ENCODE results near the gene CHST2. TPM values are rescaled to one million over a fixed set of nuclear protein-coding genes. Genes with fewer than 3 reads are reported as not detected.

CHST2 gene
- total RNA-seq, 6 donors from 2014 or later: 2.1 to 12.8 (median 11.7) TPM

GRCh38 chr3:143145906-143146305 lies 26.3 kb downstream of the CHST2 start:
- no peaks in the 10 kb centered on the region for H3K4me1 ChIP-seq
- WGBS, 2 donors: 76% methylated on average over 4 of the region's 4 CpGs

DNA sequence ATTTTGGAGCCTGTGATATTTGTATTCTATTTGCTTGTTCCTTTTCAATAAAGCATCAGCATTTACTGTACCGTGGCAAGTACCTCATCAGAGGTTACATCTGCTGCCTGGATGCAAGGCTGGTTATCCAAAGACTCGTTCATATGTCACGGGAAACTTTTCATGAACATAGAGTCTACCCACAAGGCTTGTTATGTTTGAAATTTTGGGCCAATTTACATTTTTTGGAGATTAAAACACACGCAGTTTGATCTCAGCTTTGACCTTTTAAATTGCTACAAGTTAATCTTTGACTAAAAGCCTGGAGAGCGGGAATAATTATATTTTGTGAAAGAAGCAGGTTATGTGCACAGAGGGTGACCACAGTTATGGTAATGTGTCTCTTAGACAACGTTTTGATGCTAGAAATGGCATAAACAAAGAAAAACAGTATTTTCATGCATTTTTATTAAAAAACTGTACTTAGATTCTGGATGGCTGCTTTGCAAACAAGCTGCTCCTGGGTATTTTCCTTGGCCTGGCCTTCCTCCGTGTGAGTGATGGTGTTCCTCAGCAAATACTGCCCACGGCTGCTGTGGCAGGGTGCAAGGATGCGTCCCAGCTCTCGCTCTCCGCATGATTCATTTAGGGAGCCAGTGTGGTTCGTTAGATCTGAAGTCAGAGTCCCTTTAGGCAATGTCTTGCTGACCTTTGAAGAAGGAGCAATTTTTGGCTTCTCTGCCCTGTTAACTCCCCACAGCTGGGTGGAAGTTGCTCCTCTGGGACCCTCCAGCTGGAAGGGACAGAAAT lies 27.1 kb downstream of the CHST2 start:
- Histone ChIP-seq H3K36me3 (no peaks in the 10 kb centered on the region), H3K27ac (no peak overlapping the region), H3K27me3 (no peaks in the 10 kb centered on the region), H3K4me3 (no peak overlapping the region), H3K9me3 (no peaks in the 10 kb centered on the region), H3K4me1 (no peaks in the 10 kb centered on the region)
- TF ChIP-seq POLR2A (IDR thresholded peaks at IDR 0.05) (no peak), CTCF (IDR thresholded peaks at IDR 0.05) (no peak), EP300 (IDR thresholded peaks at IDR 0.05) (no peak)
- DNase-seq: no peak
- no peak for ATAC-seq (ENCODE audit: low FRiP score in 2 of 2)
- 76 to 80% methylated on average over 12 of the region's 12 CpGs for WGBS, 2 donors

More at GRCh38 chr3:143145906-143146305, 26.3 kb downstream of the CHST2 start:
- H3K27ac ChIP-seq: no peak overlapping the region
- H3K27me3 ChIP-seq: no peaks in the 10 kb centered on the region
- ATAC-seq (ENCODE audit: low FRiP score in 2 of 2): no peak
- TF ChIP-seq CTCF (IDR thresholded peaks at IDR 0.05): no peak
- TF ChIP-seq EP300 (IDR thresholded peaks at IDR 0.05): no peak
- TF ChIP-seq POLR2AphosphoS5 (IDR thresholded peaks at IDR 0.05): no peak
- TF ChIP-seq POLR2A (IDR thresholded peaks at IDR 0.05): no peak
- no peak overlapping the region for H3K4me3 ChIP-seq
- no peaks in the 10 kb centered on the region for H3K36me3 ChIP-seq
- DNase-seq: no peak
- H3K9me3 ChIP-seq: no peaks in the 10 kb centered on the region

DNA sequence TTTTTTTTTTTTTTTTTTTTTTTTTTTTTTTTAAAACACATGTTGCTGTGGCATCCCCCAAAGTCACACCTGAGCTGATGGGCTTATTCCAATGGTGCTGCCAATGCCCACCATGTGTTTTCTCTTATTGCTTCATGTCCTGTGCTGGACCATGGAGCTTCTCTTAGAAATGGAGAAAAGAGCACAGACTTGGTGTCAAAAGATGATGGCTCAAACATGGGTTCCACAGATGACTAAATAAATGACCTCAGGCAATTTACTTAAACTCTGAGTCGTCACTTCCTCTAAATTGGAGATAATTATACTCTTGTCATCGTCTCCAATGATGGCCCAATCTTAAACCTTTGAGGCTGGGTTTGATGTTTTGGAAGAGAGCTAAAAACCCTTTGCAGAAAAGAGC lies 28.1 kb downstream of the CHST2 start:
- H3K4me3 ChIP-seq: no peak overlapping the region
- H3K27ac ChIP-seq: no peak overlapping the region
- DNase-seq: no peak
- ATAC-seq (ENCODE audit: low FRiP score in 2 of 2): no peak
- H3K9me3 ChIP-seq: no peaks in the 10 kb centered on the region
- no peaks in the 10 kb centered on the region for H3K36me3 ChIP-seq
- WGBS, 2 donors: 74 to 79% methylated on average over 2 of the region's 2 CpGs
- no peak for TF ChIP-seq POLR2AphosphoS5 (IDR thresholded peaks at IDR 0.05)
- TF ChIP-seq POLR2A (IDR thresholded peaks at IDR 0.05): no peak
- no peak for TF ChIP-seq EP300 (IDR thresholded peaks at IDR 0.05)
- TF ChIP-seq CTCF (IDR thresholded peaks at IDR 0.05): no peak
- H3K27me3 ChIP-seq: no peaks in the 10 kb centered on the region
- H3K4me1 ChIP-seq: no peaks in the 10 kb centered on the region

GRCh38 chr3:143150071-143150470 lies 30.5 kb downstream of the CHST2 start:
- TF ChIP-seq POLR2AphosphoS5 (IDR thresholded peaks at IDR 0.05) (no peak), POLR2A (IDR thresholded peaks at IDR 0.05) (no peak), CTCF (IDR thresholded peaks at IDR 0.05) (no peak), EP300 (IDR thresholded peaks at IDR 0.05) (no peak)
- Histone ChIP-seq H3K27me3 (no peaks in the 10 kb centered on the region), H3K4me1 (no peaks in the 10 kb centered on the region), H3K36me3 (no peaks in the 10 kb centered on the region), H3K9me3 (no peaks in the 10 kb centered on the region), H3K27ac (no peak overlapping the region), H3K4me3 (no peak overlapping the region)
- WGBS, 2 donors: 87 to 95% methylated on average over 3 of the region's 3 CpGs
- DNase-seq: no peak
- ATAC-seq (ENCODE audit: low FRiP score in 2 of 2): no peak
